Sigmoid colon (tissue), 4 donors: ENCODE results near the gene RBBP9.

Source experiments
- POLR2A ChIP-seq, 2 donors: fragments of 450-650 bp; IDR thresholded peaks; one replicate each; pipeline ENCODE4 v1.6.1; 2016; ENCODE audit warnings: antibody characterized with exemption in 2 of 2, mild to moderate bottlenecking in 2 of 2, moderate library complexity in 2 of 2
- POLR2AphosphoS5 ChIP-seq, 4 donors: sonication (generic); formaldehyde crosslinking; IDR thresholded peaks; one replicate each; pipeline ENCODE4 v1.6.1; 2017; ENCODE audit warnings: antibody characterized with exemption in 4 of 4

DNA sequence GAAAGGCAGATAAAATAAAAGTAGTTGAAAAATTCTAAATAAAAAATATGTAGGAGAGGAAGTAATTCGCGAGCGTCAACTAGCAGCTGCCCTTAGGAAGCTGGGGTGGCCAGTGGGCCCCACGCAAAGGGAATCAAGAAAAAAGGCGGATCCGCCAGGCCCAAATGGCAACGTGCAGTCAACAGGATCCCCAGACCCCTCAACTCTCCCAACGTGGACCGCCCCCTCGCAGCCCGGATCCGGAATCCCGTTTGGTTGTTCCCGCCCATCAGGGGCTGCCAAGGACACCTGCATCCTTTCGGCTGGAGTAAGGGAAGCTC lies 30.5 kb downstream of the RBBP9 start:
- TF ChIP-seq POLR2AphosphoS5 (IDR thresholded peaks at IDR 0.05) (no peak), POLR2A (IDR thresholded peaks at IDR 0.05) (no peak)
